K562 (cell line): ENCODE measurements around the gene FILIP1L. TPM values are rescaled to one million over a fixed set of nuclear protein-coding genes. Genes with fewer than 3 reads are reported as not detected.

Experiments used
- ATAC-seq: fragments of 200-7000 bp; cut with Tn5 transposase; 3 replicates; pipeline ENCODE4 v1.9.1; 2020; ENCODE audit warnings: moderate library complexity
- BruUV-seq: library from RNA; stranded (reverse); fragments of 400-500 nt; replicated peaks from 2 replicates; lab custom pipeline; 2021; lab: Mats Ljungman, UMichigan
- CTCF ChIA-PET: fragments of 300-600 bp; formaldehyde crosslinking; extraction: SDS; loops from one replicate; lab custom pipeline; 2021; ENCODE audit warnings: low intra/inter-chr PET ratio; lab: Yijun Ruan, JAX
- POLR2A ChIA-PET: fragments of 300-600, 350-650 bp; sonication (Branson Sonifier 250); formaldehyde crosslinking; extraction: SDS; loops from one replicate; lab custom pipeline; 2021; ENCODE audit warnings: antibody characterized with exemption, inconsistent platforms; lab: Yijun Ruan, JAX
- DNase-seq, 4 experiments: peaks; one replicate each; pipeline versions ENCODE4 v3.0.0 to v3.0.0-alpha.2; 2011 to 2018; ENCODE audit warnings: low spot score in 3 of 4, mixed read lengths in 3 of 4; ENCODE audit errors: extremely low read depth in 1 of 4
- FAIRE-seq: peaks from 2 replicates; lab custom pipeline; 2011; peaks lifted over from hg19 to GRCh38; lab: Jason Lieb, UNC
- H2AFZ ChIP-seq: 2 replicates; pipeline ENCODE4 v1.6.0; 2011; ENCODE audit warnings: low read depth, low read length, control low read depth, inconsistent platforms
- H3K27ac ChIP-seq: fragments of 200-600 bp; 3 replicates; pipeline ENCODE4 v1.8.0; 2011; ENCODE audit warnings: low read depth, mild to moderate bottlenecking, control low read depth, inconsistent platforms, low read length, moderate library complexity, mixed read lengths; ENCODE audit errors: extremely low read depth
- H3K27me3 ChIP-seq, 2 experiments: fragments of 300-600 bp in 1 of 2; 2 replicates in 1 of 2; 3 replicates in 1 of 2; pipeline versions ENCODE4 v1.6.0 to v1.8.0; 2011; ENCODE audit warnings: inconsistent platforms in 2 of 2, low read length in 2 of 2, mild to moderate bottlenecking in 1 of 2, mixed read lengths in 1 of 2, moderate library complexity in 1 of 2; ENCODE audit not compliant: control insufficient read depth in 2 of 2, insufficient read depth in 2 of 2
- H3K36me3 ChIP-seq: fragments of 300-600 bp; 3 replicates; pipeline ENCODE4 v1.8.0; 2011; ENCODE audit warnings: mild to moderate bottlenecking, low read length, inconsistent platforms; ENCODE audit not compliant: control insufficient read depth, insufficient read depth
- H3K4me1 ChIP-seq, 2 experiments: fragments of 200-600 bp in 1 of 2; replicated peaks in 1 of 2; 2 replicates in 1 of 2; 3 replicates in 1 of 2; pipeline versions ENCODE4 v1.5.1 to v1.8.0; 2011; ENCODE audit warnings: inconsistent platforms in 2 of 2, low read length in 2 of 2, mild to moderate bottlenecking in 1 of 2, mixed read lengths in 1 of 2, moderate library complexity in 1 of 2; ENCODE audit not compliant: control insufficient read depth in 2 of 2, insufficient read depth in 2 of 2
- H3K4me2 ChIP-seq: 2 replicates; pipeline ENCODE4 v1.6.1; 2011; ENCODE audit warnings: low read length, control low read depth, inconsistent platforms, mixed read lengths; ENCODE audit not compliant: insufficient read depth
- H3K4me3 ChIP-seq: fragments of 200-600 bp; sonication (generic), shearing (Covaris generic); 2 replicates; pipeline ENCODE4 v1.5.1; 2016; ENCODE audit warnings: control low read depth, inconsistent platforms
- H3K79me2 ChIP-seq: fragments of 200-600 bp; 3 replicates; pipeline ENCODE4 v1.8.0; 2011; ENCODE audit warnings: low read length, inconsistent platforms; ENCODE audit not compliant: control insufficient read depth, insufficient read depth
- H3K9ac ChIP-seq, 2 experiments: 2 replicates each; pipeline versions ENCODE4 v1.6.0 to v1.6.1; 2011; ENCODE audit warnings: low read depth in 2 of 2, low read length in 2 of 2, control low read depth in 1 of 2, inconsistent platforms in 1 of 2, mild to moderate bottlenecking in 1 of 2, mixed read lengths in 1 of 2; ENCODE audit not compliant: insufficient read depth in 1 of 2
- H3K9me1 ChIP-seq: one replicate; pipeline ENCODE4 v1.6.0; 2011; ENCODE audit warnings: inconsistent platforms, mild to moderate bottlenecking, low read length, moderate library complexity; ENCODE audit not compliant: control insufficient read depth, insufficient read depth
- H3K9me3 ChIP-seq: replicated peaks from 2 replicates; pipeline ENCODE4 v1.5.1; 2011; ENCODE audit warnings: low read depth, low read length, inconsistent platforms; ENCODE audit not compliant: control insufficient read depth, insufficient read depth
- H4K20me1 ChIP-seq: replicated peaks from 2 replicates; pipeline ENCODE4 v1.6.1; 2011; ENCODE audit warnings: low read length, inconsistent platforms, mixed read lengths; ENCODE audit not compliant: control insufficient read depth, insufficient read depth
- MYBL2 ChIP-seq, 2 experiments: fragments of 450-650 bp in 1 of 2; sonication (generic) in 1 of 2; formaldehyde crosslinking in 1 of 2; IDR thresholded peaks; 2 replicates each; pipeline versions ENCODE4 v1.6.1 to v1.8.1; 2017 to 2022; ENCODE audit warnings: borderline replicate concordance in 1 of 2, inconsistent platforms in 1 of 2, low read depth in 1 of 2, mild to moderate bottlenecking in 1 of 2, missing genetic modification reagents in 1 of 2, moderate library complexity in 1 of 2
- RCOR1 ChIP-seq, 2 experiments: IDR thresholded peaks; 2 replicates each; pipeline ENCODE4 v1.6.1; 2012; ENCODE audit warnings: low read depth in 2 of 2, low read length in 2 of 2, borderline replicate concordance in 1 of 2, improper control_type of control experiment in 1 of 2
- ZBTB5 ChIP-seq: fragments of 450-650 bp; IDR thresholded peaks from 2 replicates; pipeline ENCODE4 v1.6.1; 2017; ENCODE audit warnings: antibody characterized with exemption
- ZNF165 ChIP-seq: fragments of 250-450 bp; sonication (Bioruptor Pico); IDR thresholded peaks from 2 replicates; pipeline ENCODE4 v1.4.0; 2020; ENCODE audit warnings: borderline replicate concordance
- WGBS: fragments of 100-300 bp; shearing (Covaris generic); methylation state at CpG from one replicate; pipeline ENCODE4 v1.1.6; 2016; ENCODE audit warnings: low coverage, mixed read lengths; ENCODE audit not compliant: insufficient coverage; ENCODE audit errors: missing lambda C conversion rate; 5-methylcytosine and 5-hydroxymethylcytosine counted together
- in situ Hi-C: fragments of 300-500 bp; cut with MboI; formaldehyde crosslinking; loops from 4 replicates; pipeline ENCODE4 v1.15.0; 2018; ENCODE audit warnings: inconsistent platforms, mixed read lengths
- intact Hi-C: fragments of 100-400 bp; cut with micrococcal nuclease; formaldehyde crosslinking; loops from 2 replicates; pipeline ENCODE4 v1.14.2; 2022
- polyA plus RNA-seq, 8 experiments: library from polyadenylated mRNA; depleted of rRNA in 4 of 8; stranded (reverse) in 5 of 8; unstranded in 3 of 8; fragments of >200 nt; fragmentation: Nextera tagmentation in 2 of 8; fragmentation: Illumina TruSeq in 1 of 8; extraction: Ambion mirVana in 2 of 8; extraction: Trizol in 1 of 8; gene quantifications; 2 replicates each; pipeline versions ENCODE4 v1.2.1 to v1.2.3, GENCODE V29; 2011 to 2014; ENCODE audit warnings: inconsistent platforms in 1 of 8, missing spikeins in 1 of 8
- total RNA-seq, 7 experiments: library from RNA; depleted of rRNA in 6 of 7; stranded (reverse); fragments of >200 nt in 6 of 7; fragmentation: Illumina TruSeq in 2 of 7; extraction: Trizol in 2 of 7; gene quantifications; 2 replicates each; pipeline versions ENCODE4 v1.2.1 to v1.2.3, GENCODE V29; 2011 to 2021; ENCODE audit warnings: low replicate concordance in 1 of 7

FILIP1L gene
- total and polyA plus RNA-seq, 9 of the 15 experiments (the other 6 are each of a cell fraction or from before 2014, with no cell fraction given), result 0.50 to 2.1 (median 1.1) TPM

GRCh38 chr3:100030346-100030745 lies 84.0 kb downstream of the FILIP1L start:
- intact Hi-C loops, result no loop called here
- in situ Hi-C loops, result no loop called here
- Histone ChIP-seq H3K27ac (no peak overlapping the region), H3K4me2 (no peak overlapping the region), H3K36me3 (no peaks in the 10 kb centered on the region), H3K9me1 (no peaks in the 10 kb centered on the region), H3K9me3 (no peaks in the 10 kb centered on the region), H3K9ac (no peak overlapping the region), H3K27me3 (no peaks in the 10 kb centered on the region), H3K4me3 (no peak overlapping the region), H3K79me2 (no peaks in the 10 kb centered on the region), H2AFZ (no peak overlapping the region), H4K20me1 (peaks cover 4% of the 10 kb centered on the region; the same call in 1 of the 2 replicates), H3K4me1 (peaks cover 0 to 29% of the 10 kb centered on the region in 2 experiments; a peak in 2 of 5 replicates)
- FAIRE-seq, result no peak
- WGBS, result 66% methylated on average over 3 of the region's 3 CpGs
- no peak for ATAC-seq
- DNase-seq, result no peak
- POLR2A ChIA-PET, result interaction anchor here (0.8 to 1.3 kb wide), 2 partner anchors 13 to 14 kb away, joined by 3 to 4 read pairs; no protein-coding TSS in a partner anchor
- CTCF ChIA-PET, result no interaction called here
- no TSS peak for BruUV-seq
- no peak for TF ChIP-seq RCOR1 (IDR thresholded peaks at IDR 0.05; ENCODE audit: borderline replicate concordance in 1 of 2, low read depth in 2 of 2, low read length in 2 of 2)
- TF ChIP-seq ZBTB5, result no peak
- TF ChIP-seq MYBL2 (IDR thresholded peaks at IDR 0.05; ENCODE audit: low read depth), result no peak
- no peak for TF ChIP-seq MYBL2 (CRISPR knock-in tag; IDR thresholded peaks at IDR 0.05; ENCODE audit: borderline replicate concordance)
- no peak for TF ChIP-seq ZNF165
